CD4-positive, alpha-beta T cell treated with Interleukin-12 subunit alpha and Interleukin-12 subunit beta, for 1 hour (primary cell): Measurements from ENCODE around the gene PCDHGA5.
"Not testable (repeated sequence)": the region's sequence is repeated elsewhere in the genome, so short reads cannot be mapped to it uniquely, and the experiment has no call there.

Experiments
- DNase-seq: peaks from one replicate; pipeline ENCODE4 v3.0.0-alpha.2; 2020

The PCDHGA5 gene

DNA sequence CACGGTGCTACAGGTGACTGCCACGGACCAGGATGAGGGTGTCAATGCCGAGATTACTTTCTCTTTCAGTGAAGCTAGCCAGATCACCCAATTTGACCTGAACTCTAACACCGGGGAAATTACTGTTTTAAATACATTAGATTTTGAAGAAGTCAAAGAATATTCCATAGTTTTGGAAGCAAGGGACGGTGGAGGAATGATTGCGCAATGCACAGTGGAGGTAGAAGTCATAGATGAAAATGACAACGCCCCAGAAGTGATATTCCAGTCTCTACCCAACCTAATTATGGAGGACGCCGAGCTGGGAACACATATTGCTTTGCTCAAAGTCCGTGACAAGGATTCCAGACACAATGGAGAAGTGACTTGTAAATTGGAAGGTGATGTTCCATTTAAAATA lies 24.7 kb downstream of the PCDHGA5 start:
- no peak for DNase-seq

DNA sequence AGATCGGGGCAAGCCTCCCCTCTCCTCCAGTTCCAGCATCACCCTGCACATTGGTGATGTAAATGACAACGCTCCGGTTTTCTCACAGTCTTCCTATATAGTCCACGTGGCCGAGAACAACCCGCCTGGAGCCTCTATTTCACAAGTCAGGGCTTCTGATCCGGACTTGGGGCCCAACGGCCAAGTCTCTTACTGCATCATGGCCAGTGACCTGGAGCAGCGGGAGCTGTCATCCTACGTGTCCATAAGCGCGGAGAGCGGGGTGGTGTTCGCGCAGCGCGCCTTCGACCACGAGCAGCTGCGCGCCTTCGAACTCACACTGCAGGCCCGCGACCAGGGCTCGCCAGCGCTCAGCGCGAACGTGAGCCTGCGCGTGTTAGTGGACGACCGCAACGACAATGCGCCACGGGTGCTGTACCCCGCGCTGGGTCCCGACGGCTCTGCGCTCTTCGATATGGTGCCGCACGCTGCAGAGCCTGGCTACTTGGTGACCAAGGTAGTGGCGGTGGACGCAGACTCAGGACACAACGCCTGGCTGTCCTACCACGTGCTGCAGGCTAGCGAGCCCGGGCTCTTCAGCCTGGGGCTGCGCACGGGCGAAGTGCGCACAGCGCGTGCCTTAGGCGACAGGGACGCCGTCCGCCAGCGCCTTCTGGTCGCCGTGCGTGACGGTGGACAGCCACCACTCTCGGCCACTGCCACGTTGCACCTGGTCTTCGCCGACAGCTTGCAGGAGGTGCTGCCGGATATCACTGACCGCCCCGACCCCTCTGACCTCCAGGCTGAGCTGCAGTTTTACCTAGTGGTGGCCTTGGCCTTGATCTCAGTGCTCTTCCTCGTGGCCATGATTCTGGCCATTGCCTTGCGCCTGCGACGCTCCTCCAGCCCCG lies 25.4 kb downstream of the PCDHGA5 start:
- DNase-seq = no peak

DNA sequence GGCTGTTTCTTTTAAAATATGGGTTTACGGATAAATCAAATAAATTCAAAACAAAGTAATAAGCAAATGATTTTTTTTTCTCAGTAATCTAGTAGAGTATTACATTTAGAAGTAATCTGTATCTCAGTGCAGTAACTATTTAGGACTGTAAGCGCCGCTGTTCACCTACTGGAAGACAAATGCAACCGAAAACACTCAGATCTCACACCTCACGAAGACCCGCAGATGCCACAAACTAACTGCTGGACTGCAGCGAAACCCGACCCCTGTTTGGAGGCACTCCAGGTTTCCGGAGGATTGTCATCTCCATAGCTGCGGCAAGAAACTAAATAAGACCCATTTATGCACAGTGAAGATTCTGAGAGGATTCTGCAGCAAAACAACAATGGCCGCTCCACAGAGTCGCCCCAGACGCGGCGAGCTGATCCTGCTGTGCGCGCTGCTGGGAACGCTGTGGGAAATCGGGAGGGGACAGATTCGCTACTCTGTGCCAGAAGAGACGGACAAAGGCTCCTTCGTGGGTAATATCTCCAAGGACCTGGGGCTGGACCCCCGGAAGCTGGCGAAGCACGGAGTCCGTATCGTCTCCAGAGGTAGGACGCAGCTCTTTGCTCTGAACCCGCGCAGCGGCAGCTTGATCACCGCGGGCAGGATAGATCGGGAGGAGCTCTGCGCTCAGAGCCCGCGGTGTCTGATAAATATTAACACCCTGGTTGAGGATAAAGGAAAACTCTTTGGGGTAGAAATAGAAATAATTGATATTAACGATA lies 28.7 kb downstream of the PCDHGA5 start, which contains the start of gene PCDHGA8:
TSS of gene PCDHGA8 (plus strand) at position 205 of the 770 bp plus-strand sequence. CDS start at position 386, 181 bp downstream.
- DNase-seq = no peak

DNA sequence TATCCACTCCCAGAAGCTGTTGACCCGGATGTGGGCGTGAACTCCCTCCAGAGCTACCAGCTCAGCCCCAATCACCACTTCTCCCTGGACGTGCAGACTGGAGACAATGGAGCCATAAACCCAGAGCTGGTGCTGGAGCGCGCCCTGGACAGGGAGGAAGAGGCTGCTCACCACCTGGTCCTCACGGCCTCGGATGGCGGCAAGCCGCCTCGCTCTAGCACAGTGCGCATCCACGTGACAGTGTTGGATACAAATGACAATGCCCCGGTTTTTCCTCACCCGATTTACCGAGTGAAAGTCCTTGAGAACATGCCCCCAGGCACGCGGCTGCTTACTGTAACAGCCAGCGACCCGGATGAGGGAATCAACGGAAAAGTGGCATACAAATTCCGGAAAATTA lies 29.3 kb downstream of the PCDHGA5 start:
- no peak for DNase-seq

DNA sequence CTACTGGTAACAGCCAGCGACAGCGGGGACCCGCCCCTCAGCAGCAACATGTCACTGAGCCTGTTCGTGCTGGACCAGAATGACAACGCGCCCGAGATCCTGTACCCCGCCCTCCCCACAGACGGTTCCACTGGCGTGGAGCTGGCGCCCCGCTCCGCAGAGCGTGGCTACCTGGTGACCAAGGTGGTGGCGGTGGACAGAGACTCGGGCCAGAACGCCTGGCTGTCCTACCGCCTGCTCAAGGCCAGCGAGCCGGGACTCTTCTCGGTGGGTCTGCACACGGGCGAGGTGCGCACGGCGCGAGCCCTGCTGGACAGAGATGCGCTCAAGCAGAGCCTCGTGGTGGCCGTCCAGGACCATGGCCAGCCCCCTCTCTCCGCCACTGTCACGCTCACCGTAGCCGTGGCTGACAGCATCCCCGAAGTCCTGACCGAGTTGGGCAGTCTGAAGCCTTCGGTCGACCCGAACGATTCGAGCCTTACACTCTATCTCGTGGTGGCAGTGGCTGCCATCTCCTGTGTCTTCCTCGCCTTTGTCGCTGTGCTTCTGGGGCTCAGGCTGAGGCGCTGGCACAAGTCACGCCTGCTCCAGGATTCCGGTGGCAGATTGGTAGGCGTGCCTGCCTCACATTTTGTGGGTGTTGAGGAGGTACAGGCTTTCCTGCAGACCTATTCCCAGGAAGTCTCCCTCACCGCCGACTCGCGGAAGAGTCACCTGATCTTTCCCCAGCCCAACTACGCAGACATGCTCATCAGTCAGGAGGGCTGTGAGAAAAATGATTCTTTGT lies 30.6 kb downstream of the PCDHGA5 start:
- not testable (repeated sequence) for DNase-seq

DNA sequence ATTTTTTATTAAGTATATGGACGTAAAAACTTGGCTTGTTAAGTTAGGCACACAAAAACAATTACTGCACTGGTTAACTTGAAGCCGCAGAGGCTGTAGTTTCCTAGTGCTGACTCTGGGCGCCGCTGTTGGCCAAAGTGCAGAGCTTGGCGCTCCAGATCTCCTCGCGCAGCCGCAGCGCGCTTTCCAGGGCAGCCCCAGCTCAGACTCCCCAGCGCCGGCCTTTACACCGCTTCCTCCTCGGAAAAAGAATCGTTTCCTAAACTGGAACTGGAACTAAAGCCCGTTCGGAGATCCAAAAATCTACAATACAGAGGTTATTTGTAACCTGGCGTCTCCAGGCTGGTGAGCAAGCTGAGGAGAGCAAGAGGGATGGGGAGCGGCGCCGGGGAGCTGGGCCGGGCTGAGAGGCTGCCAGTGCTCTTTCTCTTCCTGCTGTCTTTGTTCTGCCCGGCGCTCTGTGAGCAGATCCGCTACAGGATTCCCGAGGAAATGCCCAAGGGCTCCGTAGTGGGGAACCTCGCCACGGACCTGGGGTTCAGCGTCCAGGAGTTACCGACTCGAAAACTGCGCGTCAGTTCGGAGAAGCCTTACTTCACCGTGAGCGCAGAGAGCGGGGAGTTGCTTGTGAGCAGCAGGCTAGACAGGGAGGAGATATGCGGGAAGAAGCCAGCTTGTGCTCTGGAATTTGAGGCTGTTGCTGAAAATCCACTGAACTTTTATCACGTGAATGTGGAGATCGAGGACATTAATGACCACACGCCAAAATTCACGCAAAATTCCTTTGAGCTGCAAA lies 34.0 kb downstream of the PCDHGA5 start, which contains the start of gene PCDHGB5:
TSS of gene PCDHGB5 (plus strand) at position 192 of the 796 bp plus-strand sequence. CDS start at position 373, 181 bp downstream.
- DNase-seq = peak; percentile 44

DNA sequence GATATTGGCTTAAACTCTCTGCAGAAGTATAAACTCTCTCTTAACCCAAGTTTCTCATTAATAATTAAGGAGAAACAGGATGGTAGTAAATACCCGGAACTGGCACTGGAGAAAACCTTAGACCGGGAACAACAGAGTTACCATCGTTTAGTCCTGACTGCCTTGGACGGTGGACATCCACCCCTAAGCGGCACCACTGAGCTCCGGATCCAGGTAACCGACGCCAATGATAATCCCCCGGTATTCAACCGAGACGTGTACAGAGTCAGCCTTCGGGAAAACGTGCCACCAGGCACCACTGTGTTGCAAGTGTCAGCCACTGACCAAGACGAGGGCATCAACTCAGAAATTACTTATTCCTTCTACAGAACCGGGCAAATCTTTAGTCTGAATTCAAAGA lies 34.6 kb downstream of the PCDHGA5 start:
- no peak for DNase-seq

DNA sequence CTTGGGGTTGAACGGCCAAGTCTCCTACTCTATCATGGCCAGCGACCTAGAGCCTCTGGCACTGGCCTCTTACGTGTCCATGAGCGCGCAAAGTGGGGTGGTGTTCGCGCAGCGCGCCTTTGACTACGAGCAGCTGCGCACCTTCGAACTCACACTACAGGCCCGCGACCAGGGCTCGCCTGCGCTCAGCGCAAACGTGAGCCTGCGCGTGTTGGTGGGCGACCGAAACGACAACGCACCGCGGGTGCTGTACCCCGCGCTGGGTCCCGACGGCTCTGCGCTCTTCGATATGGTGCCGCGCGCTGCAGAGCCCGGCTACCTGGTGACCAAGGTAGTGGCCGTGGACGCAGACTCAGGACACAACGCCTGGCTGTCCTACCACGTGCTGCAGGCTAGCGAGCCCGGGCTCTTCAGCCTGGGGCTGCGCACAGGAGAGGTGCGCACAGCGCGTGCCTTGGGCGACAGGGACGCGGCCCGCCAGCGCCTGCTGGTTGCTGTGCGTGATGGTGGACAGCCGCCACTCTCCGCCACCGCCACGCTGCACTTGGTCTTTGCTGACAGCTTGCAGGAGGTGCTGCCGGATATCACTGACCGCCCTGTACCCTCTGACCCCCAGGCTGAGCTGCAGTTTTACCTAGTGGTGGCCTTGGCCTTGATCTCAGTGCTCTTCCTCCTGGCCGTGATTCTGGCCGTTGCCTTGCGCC lies 35.7 kb downstream of the PCDHGA5 start:
- DNase-seq = no peak

DNA sequence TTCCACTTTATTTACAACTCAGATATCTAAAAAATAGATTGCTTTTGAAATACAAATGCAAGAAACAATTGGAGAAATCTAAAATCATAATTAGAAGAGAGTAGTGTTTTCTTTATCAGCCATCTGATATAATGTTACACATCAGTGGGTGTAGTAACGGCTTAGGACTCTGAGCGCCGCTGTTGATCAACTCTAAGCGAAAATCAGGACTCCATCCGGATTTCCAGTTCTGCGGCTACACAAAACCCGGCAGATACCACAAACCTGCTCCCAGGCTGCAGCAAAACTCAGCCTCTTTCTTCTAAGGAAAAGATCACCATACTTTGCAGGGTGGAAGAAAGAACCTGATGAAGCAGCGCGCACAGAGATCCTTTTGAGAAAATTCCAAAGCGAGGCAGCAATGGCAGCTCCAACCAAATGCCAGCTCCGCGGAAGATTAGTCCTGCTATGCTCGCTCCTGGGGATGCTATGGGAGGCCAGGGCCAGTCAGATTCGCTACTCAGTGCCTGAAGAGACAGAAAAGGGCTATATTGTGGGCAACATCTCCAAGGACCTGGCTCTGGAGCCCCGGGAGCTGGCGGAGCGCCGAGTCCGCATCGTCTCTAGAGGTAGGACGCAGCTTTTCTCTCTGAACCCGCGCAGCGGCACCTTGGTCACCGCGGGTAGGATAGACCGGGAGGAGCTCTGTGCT lies 38.7 kb downstream of the PCDHGA5 start, which contains the start of gene PCDHGA9:
TSS of gene PCDHGA9 (plus strand) at position 226 of the 691 bp plus-strand sequence. CDS start at position 401, 175 bp downstream.
- DNase-seq = peak; percentile 23

DNA sequence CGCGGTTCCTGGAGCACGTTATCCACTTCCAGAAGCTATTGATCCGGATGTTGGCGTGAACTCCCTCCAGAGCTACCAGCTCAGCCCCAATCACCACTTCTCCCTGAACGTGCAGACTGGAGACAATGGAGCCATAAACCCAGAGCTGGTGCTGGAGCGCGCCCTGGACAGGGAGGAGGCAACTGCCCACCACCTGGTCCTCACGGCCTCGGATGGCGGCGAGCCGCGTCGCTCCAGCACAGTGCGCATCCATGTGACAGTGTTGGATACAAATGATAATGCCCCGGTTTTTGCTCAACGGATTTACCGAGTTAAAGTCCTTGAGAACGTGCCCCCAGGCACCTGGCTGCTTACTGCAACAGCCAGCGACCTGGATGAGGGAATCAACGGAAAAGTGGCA lies 39.4 kb downstream of the PCDHGA5 start:
- DNase-seq = no peak

DNA sequence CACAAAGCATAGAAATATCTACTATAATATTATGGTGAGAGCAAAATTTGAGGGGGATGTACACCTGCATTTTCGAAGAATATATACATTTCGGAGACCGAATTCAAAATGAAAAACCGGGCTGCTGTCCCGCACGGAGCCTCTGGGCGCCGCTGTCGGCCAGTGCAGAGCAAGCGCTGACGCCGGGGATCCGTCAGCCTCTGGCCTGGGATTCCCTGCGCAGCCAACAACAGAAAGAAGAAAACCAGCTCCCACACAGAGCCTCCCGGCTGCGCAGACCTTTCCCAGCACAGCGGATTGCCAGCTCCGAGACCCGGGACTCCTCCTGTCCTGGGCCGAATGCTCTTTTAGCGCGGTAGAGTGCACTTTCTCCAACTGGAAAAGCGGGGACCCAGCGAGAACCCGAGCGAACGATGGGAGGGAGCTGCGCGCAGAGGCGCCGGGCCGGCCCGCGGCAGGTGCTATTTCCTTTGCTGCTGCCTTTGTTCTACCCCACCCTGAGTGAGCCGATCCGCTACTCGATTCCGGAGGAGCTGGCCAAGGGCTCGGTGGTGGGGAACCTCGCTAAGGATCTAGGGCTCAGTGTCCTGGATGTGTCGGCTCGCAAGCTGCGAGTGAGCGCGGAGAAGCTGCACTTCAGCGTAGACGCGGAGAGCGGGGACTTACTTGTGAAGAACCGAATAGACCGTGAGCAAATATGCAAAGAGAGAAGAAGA lies 44.0 kb downstream of the PCDHGA5 start, which contains the start of gene PCDHGB6:
TSS of gene PCDHGB6 (plus strand) at position 232 of the 716 bp plus-strand sequence. CDS start at position 414, 182 bp downstream.
- peak; percentile 42 for DNase-seq

DNA sequence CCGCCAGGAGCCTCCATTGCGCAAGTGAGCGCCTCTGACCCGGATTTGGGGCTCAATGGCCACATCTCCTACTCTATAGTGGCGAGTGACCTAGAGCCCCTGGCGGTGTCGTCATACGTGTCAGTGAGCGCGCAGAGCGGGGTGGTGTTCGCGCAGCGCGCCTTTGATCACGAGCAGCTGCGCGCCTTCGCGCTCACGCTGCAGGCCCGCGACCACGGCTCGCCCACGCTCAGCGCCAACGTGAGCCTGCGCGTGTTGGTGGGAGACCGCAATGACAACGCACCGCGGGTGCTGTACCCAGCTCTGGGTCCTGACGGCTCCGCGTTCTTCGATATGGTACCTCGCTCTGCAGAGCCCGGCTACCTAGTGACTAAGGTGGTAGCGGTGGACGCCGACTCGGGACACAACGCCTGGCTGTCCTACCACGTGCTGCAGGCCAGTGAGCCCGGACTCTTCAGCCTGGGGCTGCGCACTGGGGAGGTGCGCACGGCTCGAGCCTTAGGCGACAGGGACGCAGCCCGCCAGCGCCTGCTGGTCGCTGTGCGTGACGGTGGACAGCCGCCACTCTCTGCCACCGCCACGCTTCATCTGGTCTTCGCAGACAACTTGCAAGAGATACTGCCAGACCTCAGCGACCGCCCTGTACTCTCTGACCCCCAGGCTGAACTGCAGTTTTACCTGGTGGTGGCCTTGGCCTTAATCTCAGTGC lies 45.8 kb downstream of the PCDHGA5 start:
- no peak for DNase-seq

DNA sequence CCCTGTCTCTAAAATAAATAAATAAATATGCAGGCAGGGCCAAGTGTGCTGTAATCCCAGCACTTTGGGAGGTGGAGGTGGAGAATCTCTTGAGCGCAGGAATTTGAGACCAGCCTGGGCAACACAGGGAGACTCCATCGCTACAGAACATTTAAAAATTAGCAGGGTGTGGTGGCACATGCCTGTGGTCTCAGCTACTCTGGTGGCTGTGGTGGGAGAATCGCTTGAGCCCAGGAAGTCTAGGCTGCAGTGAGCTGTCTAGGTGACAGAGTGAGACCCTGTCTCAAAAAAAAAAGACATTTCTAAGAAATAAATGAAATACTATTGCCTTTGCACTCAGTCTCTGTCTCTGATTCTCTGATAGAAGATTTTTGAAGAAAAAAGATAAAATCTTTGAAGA lies 47.6 kb downstream of the PCDHGA5 start:
- no peak for DNase-seq

DNA sequence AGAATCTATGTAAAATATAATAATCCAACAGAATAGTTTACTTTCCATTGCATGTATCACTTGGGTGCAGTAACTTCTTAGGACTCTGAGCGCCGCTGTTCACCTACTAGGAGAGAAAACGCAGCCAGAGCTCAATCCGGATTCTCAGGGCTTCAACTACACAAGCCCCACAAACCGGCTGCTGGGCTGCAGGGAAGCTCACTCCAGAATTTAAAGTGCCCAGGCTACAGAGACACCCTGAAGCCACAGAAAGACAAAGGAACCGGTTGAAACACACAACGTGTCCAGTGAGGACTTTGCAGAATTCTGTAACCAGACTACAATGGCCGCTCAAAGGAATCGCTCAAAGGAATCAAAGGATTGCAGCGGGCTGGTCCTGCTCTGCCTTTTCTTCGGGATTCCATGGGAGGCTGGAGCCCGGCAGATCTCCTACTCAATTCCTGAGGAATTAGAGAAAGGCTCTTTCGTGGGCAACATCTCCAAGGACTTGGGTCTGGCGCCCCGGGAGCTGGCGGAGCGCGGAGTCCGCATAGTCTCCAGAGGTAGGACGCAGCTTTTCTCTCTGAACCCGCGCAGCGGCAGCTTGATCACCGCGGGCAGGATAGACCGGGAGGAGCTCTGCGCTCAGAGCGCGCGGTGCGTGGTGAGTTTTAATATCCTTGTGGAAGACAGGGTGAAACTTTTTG lies 49.0 kb downstream of the PCDHGA5 start, which contains the start of gene PCDHGA10:
TSS of gene PCDHGA10 (plus strand) at position 134 of the 686 bp plus-strand sequence. CDS start at position 323, 189 bp downstream.
- peak; percentile 63 for DNase-seq

DNA sequence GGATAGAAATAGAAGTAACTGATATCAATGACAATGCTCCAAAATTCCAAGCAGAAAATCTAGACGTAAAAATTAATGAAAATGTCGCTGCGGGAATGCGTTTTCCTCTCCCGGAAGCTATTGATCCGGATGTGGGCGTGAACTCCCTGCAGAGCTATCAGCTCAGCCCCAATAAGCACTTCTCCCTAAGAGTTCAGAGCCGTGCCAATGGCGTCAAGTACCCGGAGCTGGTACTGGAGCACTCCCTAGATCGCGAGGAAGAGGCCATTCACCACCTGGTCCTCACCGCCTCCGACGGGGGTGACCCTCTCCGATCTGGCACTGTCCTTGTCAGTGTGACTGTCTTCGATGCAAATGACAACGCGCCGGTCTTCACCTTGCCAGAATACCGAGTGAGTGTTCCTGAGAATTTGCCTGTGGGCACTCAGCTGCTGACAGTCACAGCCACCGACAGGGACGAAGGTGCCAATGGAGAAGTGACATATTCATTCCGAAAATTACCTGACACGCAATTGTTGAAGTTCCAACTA lies 49.6 kb downstream of the PCDHGA5 start:
- DNase-seq = no peak

DNA sequence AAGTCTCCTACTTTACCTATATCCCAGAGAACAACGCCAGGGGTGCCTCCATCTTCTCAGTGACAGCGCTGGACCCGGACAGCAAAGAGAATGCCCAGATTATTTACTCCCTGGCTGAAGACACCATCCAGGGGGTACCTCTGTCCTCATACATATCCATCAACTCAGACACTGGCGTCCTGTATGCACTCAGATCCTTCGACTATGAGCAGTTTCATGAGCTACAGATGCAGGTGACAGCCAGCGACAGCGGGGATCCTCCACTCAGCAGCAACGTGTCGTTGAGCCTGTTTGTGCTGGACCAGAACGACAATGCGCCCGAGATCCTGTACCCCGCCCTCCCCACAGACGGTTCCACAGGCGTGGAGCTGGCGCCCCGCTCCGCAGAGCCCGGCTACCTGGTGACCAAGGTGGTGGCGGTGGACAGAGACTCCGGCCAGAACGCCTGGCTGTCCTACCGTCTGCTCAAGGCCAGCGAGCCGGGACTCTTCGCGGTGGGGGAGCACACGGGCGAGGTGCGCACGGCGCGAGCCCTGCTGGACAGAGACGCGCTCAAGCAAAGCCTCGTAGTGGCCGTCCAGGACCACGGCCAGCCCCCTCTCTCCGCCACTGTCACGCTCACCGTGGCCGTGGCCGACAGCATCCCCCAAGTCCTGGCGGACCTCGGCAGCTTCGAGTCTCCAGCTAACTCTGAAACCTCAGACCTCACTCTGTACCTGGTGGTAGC lies 50.7 kb downstream of the PCDHGA5 start:
- DNase-seq = not testable (repeated sequence)

DNA sequence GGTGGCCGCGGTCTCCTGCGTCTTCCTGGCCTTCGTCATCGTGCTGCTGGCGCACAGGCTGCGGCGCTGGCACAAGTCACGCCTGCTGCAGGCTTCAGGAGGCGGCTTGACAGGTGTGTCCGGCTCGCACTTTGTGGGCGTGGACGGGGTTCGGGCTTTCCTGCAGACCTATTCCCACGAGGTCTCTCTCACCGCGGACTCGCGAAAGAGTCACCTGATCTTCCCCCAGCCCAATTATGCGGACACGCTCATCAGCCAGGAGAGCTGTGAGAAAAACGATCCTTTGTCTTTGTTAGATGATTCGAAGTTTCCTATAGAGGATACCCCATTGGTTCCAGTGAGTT lies 51.3 kb downstream of the PCDHGA5 start:
- DNase-seq = not testable (repeated sequence)
